ENCODE data around the gene CLDN3. TPM values are rescaled to one million over a fixed set of nuclear protein-coding genes. Genes with fewer than 3 reads are reported as not detected.

Gene CLDN3
- total and polyA plus RNA-seq, 7 donors, result 0.71 to 705 (median 174) TPM; not detected in 2

DNA sequence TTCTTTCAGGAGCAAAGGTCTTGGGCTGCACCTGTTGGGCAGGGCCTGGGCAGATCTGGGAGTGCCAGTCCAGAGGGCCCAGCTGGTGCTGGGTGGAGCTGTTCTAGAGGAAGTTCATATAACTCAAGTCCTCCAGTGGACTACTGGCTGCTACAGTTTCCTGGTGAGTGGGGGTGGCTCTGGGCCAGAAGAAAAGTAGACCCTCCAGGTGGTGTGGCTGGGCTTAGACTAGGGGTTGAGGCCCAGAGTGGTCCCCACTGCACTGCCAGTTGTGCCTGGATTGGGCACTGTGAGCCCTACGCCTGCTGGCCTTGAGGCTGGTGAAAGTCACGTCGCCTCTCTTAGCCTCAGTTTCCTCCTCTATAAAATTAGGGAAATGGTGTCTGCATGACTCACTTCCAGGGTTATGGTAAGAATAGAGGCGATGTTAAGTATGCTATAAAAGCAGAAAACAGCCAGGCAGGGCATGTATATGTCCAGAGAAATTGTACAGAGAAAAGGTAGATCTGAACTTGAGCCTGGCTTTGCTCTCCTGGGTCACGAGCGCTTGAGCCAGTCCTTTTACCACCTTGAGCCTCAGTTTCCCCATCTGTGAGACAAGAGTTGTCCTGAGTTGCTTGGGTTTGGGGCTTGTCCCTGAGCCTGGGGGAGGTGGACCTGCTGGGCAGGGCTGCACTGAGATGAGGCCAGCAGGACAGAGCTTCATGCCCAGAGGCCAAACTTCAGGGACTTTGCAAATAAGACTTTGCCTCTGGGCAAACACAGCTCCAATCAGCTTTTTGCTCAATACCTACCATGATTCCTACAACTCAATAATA lies 3.8 kb upstream of the CLDN3 start:
- no peak for TF ChIP-seq POLR2AphosphoS5 (IDR thresholded peaks at IDR 0.05)
- TF ChIP-seq POLR2A (IDR thresholded peaks at IDR 0.05), result peak in 1 of 2 donors; percentile 4
- no peak overlapping the region for H3K4me3 ChIP-seq
- 16 to 72% methylated on average over 6 of the region's 6 CpGs for WGBS, 2 donors
- peaks cover 21 to 30% (median 25%) of the 10 kb centered on the region in 3 donors for H3K27me3 ChIP-seq
- H3K9me3 ChIP-seq, result no peaks in the 10 kb centered on the region
- intact Hi-C loops (cut with DNase I), result no loop called here
- no peak for DNase-seq
- H3K4me1 ChIP-seq, result peaks cover 0 to 20% (median 11%) of the 10 kb centered on the region in 4 donors
- no peaks in the 10 kb centered on the region for H3K36me3 ChIP-seq
- H3K27ac ChIP-seq, result no peak overlapping the region

DNA sequence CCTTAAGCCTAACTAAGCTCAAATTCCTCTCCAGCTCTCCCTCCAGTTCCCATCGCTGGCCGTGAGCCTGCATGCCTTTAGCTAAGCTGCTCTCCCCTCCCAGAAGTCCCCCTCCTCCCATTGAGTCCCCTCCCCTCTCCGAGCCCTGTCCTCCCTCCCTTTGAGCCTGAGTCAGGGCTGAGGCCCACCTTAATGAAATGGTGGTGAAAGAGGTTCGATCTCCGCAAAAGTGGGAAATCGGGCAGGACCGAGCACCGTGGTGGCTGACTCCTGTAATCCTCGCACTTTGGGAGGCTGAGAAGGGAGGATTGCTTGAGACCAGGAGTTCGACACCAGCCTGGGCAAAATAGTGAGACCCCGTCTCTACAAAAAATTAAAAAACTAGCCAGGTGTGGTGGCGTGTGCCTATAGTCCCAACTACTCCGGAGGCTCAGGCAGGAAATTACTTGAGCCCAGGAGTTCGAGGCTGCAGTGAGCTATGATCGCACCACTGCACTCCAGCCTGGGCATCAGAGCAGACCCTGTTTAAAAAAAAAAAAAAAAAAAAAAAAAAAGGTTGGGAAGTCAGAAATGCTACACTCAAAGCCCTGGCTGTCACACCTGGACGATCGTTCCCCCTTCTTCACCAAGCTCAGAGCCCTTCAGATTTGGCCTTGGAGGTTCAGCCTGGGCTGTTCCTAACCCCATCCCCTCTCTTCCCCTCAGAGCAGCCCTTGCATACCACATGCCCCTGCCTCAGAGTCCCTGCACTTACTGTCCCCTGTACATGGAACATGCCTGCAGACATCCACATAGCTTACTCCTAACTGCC lies 995 bp upstream of the CLDN3 start:
- intact Hi-C loops (cut with DNase I), result no loop called here
- Histone ChIP-seq H3K36me3 (no peaks in the 10 kb centered on the region), H3K27ac (peak overlapping the region in 1 of 4 donors; percentile 3), H3K27me3 (peaks cover 26 to 47% (median 33%) of the 10 kb centered on the region in 3 donors), H3K4me1 (peaks cover 0 to 24% (median 11%) of the 10 kb centered on the region in 4 donors), H3K9me3 (no peaks in the 10 kb centered on the region), H3K4me3 (no peak overlapping the region)
- WGBS, 2 donors, result 45 to 63% methylated on average over 17 of the region's 17 CpGs
- no peak for DNase-seq
- TF ChIP-seq POLR2A (IDR thresholded peaks at IDR 0.05) (no peak), POLR2AphosphoS5 (IDR thresholded peaks at IDR 0.05) (no peak)
- TF ChIP-seq, protein P1, sequence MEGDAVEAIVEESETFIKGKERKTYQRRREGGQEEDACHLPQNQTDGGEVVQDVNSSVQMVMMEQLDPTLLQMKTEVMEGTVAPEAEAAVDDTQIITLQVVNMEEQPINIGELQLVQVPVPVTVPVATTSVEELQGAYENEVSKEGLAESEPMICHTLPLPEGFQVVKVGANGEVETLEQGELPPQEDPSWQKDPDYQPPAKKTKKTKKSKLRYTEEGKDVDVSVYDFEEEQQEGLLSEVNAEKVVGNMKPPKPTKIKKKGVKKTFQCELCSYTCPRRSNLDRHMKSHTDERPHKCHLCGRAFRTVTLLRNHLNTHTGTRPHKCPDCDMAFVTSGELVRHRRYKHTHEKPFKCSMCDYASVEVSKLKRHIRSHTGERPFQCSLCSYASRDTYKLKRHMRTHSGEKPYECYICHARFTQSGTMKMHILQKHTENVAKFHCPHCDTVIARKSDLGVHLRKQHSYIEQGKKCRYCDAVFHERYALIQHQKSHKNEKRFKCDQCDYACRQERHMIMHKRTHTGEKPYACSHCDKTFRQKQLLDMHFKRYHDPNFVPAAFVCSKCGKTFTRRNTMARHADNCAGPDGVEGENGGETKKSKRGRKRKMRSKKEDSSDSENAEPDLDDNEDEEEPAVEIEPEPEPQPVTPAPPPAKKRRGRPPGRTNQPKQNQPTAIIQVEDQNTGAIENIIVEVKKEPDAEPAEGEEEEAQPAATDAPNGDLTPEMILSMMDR (IDR thresholded peaks at IDR 0.05), result no peak

DNA sequence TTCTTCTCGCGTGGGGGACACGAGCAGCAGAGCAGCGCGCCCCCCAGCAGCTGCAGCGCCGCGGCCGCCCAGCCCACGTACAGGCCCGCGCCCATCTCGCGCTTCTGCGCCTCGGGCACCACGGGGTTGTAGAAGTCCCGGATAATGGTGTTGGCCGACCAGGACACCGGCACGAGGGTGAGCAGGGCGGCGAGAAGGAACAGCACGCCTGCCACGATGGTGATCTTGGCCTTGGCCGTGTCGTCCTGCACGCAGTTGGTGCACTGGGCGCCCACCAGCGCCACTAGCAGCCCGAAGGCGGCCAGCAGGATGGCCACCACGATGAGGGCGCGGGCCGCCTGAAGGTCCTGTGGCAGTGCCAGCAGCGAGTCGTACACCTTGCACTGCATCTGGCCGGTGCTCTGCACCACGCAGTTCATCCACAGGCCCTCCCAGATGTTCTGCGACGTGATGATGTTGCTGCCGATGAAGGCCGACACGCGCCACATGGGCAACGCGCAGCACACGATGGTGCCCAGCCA lies 529 bp downstream of the CLDN3 start:
- intact Hi-C loops (cut with DNase I), result no loop called here
- Histone ChIP-seq H3K27ac (no peak overlapping the region), H3K27me3 (peaks cover 26 to 47% (median 33%) of the 10 kb centered on the region in 3 donors), H3K4me3 (peak overlapping the region in 3 of 4 donors; percentile 2 to 28 (median 14)), H3K36me3 (no peaks in the 10 kb centered on the region), H3K9me3 (no peaks in the 10 kb centered on the region), H3K4me1 (peaks cover 0 to 24% (median 11%) of the 10 kb centered on the region in 4 donors)
- TF ChIP-seq POLR2A (IDR thresholded peaks at IDR 0.05) (peak in 1 of 2 donors; percentile 7), EP300 (IDR thresholded peaks at IDR 0.05) (no peak), POLR2AphosphoS5 (IDR thresholded peaks at IDR 0.05) (peak in 1 of 4 donors; percentile 5)
- TF ChIP-seq, protein P1 (IDR thresholded peaks at IDR 0.05), result no peak
- 4 to 21% methylated on average over 49 of the region's 49 CpGs for WGBS, 2 donors
- no peak for DNase-seq

DNA sequence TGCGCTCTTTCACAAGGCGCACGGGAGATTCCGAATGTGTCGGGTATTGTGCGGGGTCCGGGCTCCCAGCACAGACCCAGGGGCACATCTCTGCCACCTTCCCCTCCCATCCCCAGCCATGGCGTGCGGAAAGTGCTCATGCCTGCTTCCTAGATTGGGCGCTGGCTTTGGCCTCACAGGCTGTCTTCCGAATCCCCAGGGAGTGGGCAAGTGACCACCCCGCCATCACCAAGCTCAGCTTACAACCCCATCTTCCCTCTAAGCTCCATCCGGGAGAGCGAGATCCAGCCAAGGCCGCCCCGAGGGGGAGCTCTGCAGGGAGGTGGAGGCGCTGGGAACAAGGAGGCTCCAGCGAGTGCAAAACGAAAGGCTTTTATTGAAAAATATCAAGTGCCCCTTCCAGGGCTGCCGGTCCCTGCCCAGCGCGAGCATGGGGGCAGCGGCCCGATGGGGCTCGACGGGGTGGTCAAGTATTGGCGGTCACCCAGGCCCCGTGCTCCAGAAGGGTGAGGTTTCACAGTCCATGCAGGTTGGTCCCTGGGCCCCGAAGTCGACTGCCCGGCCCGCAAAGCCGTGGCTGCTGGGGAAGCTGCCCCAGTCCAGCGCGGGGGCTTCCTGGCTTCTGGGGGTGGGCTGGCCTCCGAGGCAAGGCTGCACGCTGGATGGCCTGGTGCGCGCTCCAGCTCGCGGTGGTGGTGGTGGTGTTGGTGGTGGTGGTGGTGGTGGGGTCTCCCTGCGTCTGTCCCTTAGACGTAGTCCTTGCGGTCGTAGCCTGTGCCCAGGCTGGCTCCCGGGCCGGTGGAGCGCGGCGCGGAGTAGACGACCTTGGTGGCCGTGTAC lies 1.2 kb downstream of the CLDN3 start:
- H3K36me3 ChIP-seq, result no peaks in the 10 kb centered on the region
- intact Hi-C loops (cut with DNase I), result no loop called here
- peaks cover 0 to 24% (median 11%) of the 10 kb centered on the region in 4 donors for H3K4me1 ChIP-seq
- peak overlapping the region in 2 of 4 donors; percentile 8 to 14 for H3K4me3 ChIP-seq
- H3K9me3 ChIP-seq, result no peaks in the 10 kb centered on the region
- peak overlapping the region in 1 of 4 donors; percentile 37 for H3K27ac ChIP-seq
- DNase-seq, result no peak
- 7 to 33% methylated on average over 53 of the region's 53 CpGs for WGBS, 2 donors
- TF ChIP-seq, protein P1 (IDR thresholded peaks at IDR 0.05), result no peak
- no peak for TF ChIP-seq POLR2A (IDR thresholded peaks at IDR 0.05)
- peaks cover 26 to 47% (median 33%) of the 10 kb centered on the region in 3 donors for H3K27me3 ChIP-seq

Data from sigmoid colon (tissue), 7 donors.